ENCODE results near the gene TIMP2. TPM values are rescaled to one million over a fixed set of nuclear protein-coding genes. Genes with fewer than 3 reads are reported as not detected.
A peak's percentile ranks its signal among the peaks of the same experiment; 100 is the strongest.

Gene TIMP2
- total RNA-seq, 1 donor from 2014 or later: 318 TPM

- ATAC-seq (no peak), DNase-seq (no peak)
- H3K4me1 ChIP-seq: peaks cover 40% of the 10 kb centered on the region
- H3K27ac ChIP-seq: peak overlapping the region; percentile 36
- H3K9me3 ChIP-seq: no peaks in the 10 kb centered on the region
- H3K27me3 ChIP-seq: no peaks in the 10 kb centered on the region
- intact Hi-C loops (cut with DNase I): no loop called here
- H3K36me3 ChIP-seq: peaks cover 13% of the 10 kb centered on the region
- TF ChIP-seq CTCF (IDR thresholded peaks at IDR 0.05): no peak
- no peak overlapping the region for H3K4me3 ChIP-seq
Measured at GRCh38 chr17:78898947-78899346, 26.2 kb downstream of the TIMP2 start.

- Histone ChIP-seq H3K9me3 (no peaks in the 10 kb centered on the region), H3K4me3 (no peak overlapping the region), H3K36me3 (peaks cover 13% of the 10 kb centered on the region), H3K4me1 (peaks cover 44% of the 10 kb centered on the region), H3K27me3 (no peaks in the 10 kb centered on the region), H3K27ac (no peak overlapping the region)
- ATAC-seq (no peak), DNase-seq (no peak)
- intact Hi-C loops (cut with DNase I): no loop called here
- TF ChIP-seq CTCF (IDR thresholded peaks at IDR 0.05): no peak
Measured at GRCh38 chr17:78898075-78898836, 26.9 kb downstream of the TIMP2 start.

- Histone ChIP-seq H3K4me1 (peaks cover 46% of the 10 kb centered on the region), H3K36me3 (peaks cover 12% of the 10 kb centered on the region), H3K4me3 (no peak overlapping the region), H3K9me3 (no peaks in the 10 kb centered on the region), H3K27me3 (no peaks in the 10 kb centered on the region), H3K27ac (no peak overlapping the region)
- DNase-seq: no peak
- no peak for TF ChIP-seq CTCF (IDR thresholded peaks at IDR 0.05)
- intact Hi-C loops (cut with DNase I): no loop called here
- no peak for ATAC-seq
Measured at GRCh38 chr17:78897664-78898047, 27.5 kb downstream of the TIMP2 start.

- H3K27ac ChIP-seq: peak overlapping the region; percentile 36
- ATAC-seq (no peak), DNase-seq (no peak)
- intact Hi-C loops (cut with DNase I): no loop called here
- no peaks in the 10 kb centered on the region for H3K9me3 ChIP-seq
- H3K27me3 ChIP-seq: no peaks in the 10 kb centered on the region
- no peak overlapping the region for H3K4me3 ChIP-seq
- TF ChIP-seq CTCF (IDR thresholded peaks at IDR 0.05): no peak
- peaks cover 52% of the 10 kb centered on the region for H3K4me1 ChIP-seq
- peaks cover 6% of the 10 kb centered on the region for H3K36me3 ChIP-seq
Measured at GRCh38 chr17:78896834-78897663, 28.1 kb downstream of the TIMP2 start.

GRCh38 chr17:78896091-78896833 is 28.9 kb downstream of the TIMP2 start:
- TF ChIP-seq CTCF (IDR thresholded peaks at IDR 0.05): no peak
- intact Hi-C loops (cut with DNase I): no loop called here
- Histone ChIP-seq H3K27me3 (no peaks in the 10 kb centered on the region), H3K27ac (peak overlapping the region; percentile 36), H3K9me3 (no peaks in the 10 kb centered on the region), H3K4me1 (peaks cover 58% of the 10 kb centered on the region), H3K4me3 (no peak overlapping the region), H3K36me3 (peaks cover 4% of the 10 kb centered on the region)
- no peak for ATAC-seq
- no peak for DNase-seq
